HEK293 (cell line): ENCODE measurements around the gene ENO2.

ENCODE experiments used
- HOXD13 ChIP-seq: sonication (generic); formaldehyde crosslinking; IDR thresholded peaks from 2 replicates; pipeline ENCODE4 v1.8.0; 2022; ENCODE audit warnings: missing genetic modification reagents, borderline replicate concordance
- KLF1 ChIP-seq: fragments of 450-650 bp; formaldehyde crosslinking; IDR thresholded peaks from 2 replicates; pipeline ENCODE4 v1.5.1; 2016; ENCODE audit warnings: missing biosample characterization, missing genetic modification characterization
- KLF9 ChIP-seq: fragments of 450-650 bp; formaldehyde crosslinking; IDR thresholded peaks from 2 replicates; pipeline ENCODE4 v1.5.1; 2016; ENCODE audit warnings: missing biosample characterization, missing genetic modification characterization, low read depth
- MYNN ChIP-seq: fragments of 450-650 bp; formaldehyde crosslinking; IDR thresholded peaks from 2 replicates; pipeline ENCODE4 v1.5.1; 2016; ENCODE audit warnings: missing biosample characterization, missing genetic modification characterization, borderline replicate concordance
- SP2 ChIP-seq: fragments of 450-650 bp; formaldehyde crosslinking; IDR thresholded peaks from 2 replicates; pipeline ENCODE4 v1.5.1; 2016; ENCODE audit warnings: missing biosample characterization, missing genetic modification characterization
- SP3 ChIP-seq: fragments of 450-650 bp; formaldehyde crosslinking; IDR thresholded peaks from 2 replicates; pipeline ENCODE4 v1.5.1; 2016; ENCODE audit warnings: missing biosample characterization, missing genetic modification characterization
- WT1 ChIP-seq: fragments of 450-650 bp; formaldehyde crosslinking; IDR thresholded peaks from 2 replicates; pipeline ENCODE4 v1.5.1; 2016; ENCODE audit warnings: missing biosample characterization, missing genetic modification characterization
- ZBTB11 ChIP-seq: fragments of 450-650 bp; formaldehyde crosslinking; conservative IDR thresholded peaks from 2 replicates; pipeline ENCODE4 v1.5.1; 2016; ENCODE audit warnings: low read depth, missing biosample characterization, missing genetic modification characterization
- ZBTB17 ChIP-seq: fragments of 450-650 bp; formaldehyde crosslinking; IDR thresholded peaks from 2 replicates; pipeline ENCODE4 v1.5.1; 2016; ENCODE audit warnings: missing biosample characterization, missing genetic modification characterization
- ZBTB26 ChIP-seq: fragments of 450-650 bp; formaldehyde crosslinking; optimal IDR thresholded peaks from 2 replicates; pipeline ENCODE3; 2016; ENCODE audit warnings: missing biosample characterization, mild to moderate bottlenecking, missing genetic modification characterization
- ZBTB8A ChIP-seq: fragments of 450-650 bp; formaldehyde crosslinking; IDR thresholded peaks from 2 replicates; pipeline ENCODE4 v1.5.1; 2016; ENCODE audit warnings: missing biosample characterization, missing genetic modification characterization
- ZFHX2 ChIP-seq: fragments of 450-650 bp; formaldehyde crosslinking; conservative IDR thresholded peaks from 2 replicates; pipeline ENCODE4 v1.5.1; 2016; ENCODE audit warnings: missing biosample characterization, missing genetic modification characterization
- ZFP37 ChIP-seq: fragments of 450-650 bp; formaldehyde crosslinking; IDR thresholded peaks from 2 replicates; pipeline ENCODE4 v1.5.1; 2016; ENCODE audit warnings: missing biosample characterization, missing genetic modification characterization
- ZNF132 ChIP-seq: fragments of 450-650 bp; formaldehyde crosslinking; IDR thresholded peaks from 2 replicates; pipeline ENCODE4 v1.5.1; 2017; ENCODE audit warnings: missing biosample characterization, missing genetic modification characterization, borderline replicate concordance
- ZNF175 ChIP-seq: fragments of 450-650 bp; formaldehyde crosslinking; IDR thresholded peaks from 2 replicates; pipeline ENCODE4 v1.5.1; 2016; ENCODE audit warnings: missing biosample characterization, missing genetic modification characterization
- ZNF24 ChIP-seq: fragments of 450-650 bp; formaldehyde crosslinking; IDR thresholded peaks from 2 replicates; pipeline ENCODE4 v1.5.1; 2016; ENCODE audit warnings: missing biosample characterization, missing genetic modification characterization
- ZNF335 ChIP-seq: fragments of 450-650 bp; formaldehyde crosslinking; conservative IDR thresholded peaks from 2 replicates; pipeline ENCODE4 v1.5.1; 2016; ENCODE audit warnings: missing biosample characterization, missing genetic modification characterization
- ZNF423 ChIP-seq: fragments of 450-650 bp; formaldehyde crosslinking; IDR thresholded peaks from 2 replicates; pipeline ENCODE4 v1.5.1; 2016; ENCODE audit warnings: missing biosample characterization, missing genetic modification characterization
- ZNF426 ChIP-seq: fragments of 450-650 bp; formaldehyde crosslinking; IDR thresholded peaks from 2 replicates; pipeline ENCODE4 v1.5.1; 2017; ENCODE audit warnings: missing biosample characterization, missing genetic modification characterization, mild to moderate bottlenecking, inconsistent platforms, moderate library complexity
- ZNF514 ChIP-seq: fragments of 450-650 bp; formaldehyde crosslinking; IDR thresholded peaks from 2 replicates; pipeline ENCODE4 v1.5.1; 2016; ENCODE audit warnings: missing biosample characterization, missing genetic modification characterization
- ZNF639 ChIP-seq: fragments of 450-650 bp; formaldehyde crosslinking; IDR thresholded peaks from 2 replicates; pipeline ENCODE4 v1.5.1; 2016; ENCODE audit warnings: missing biosample characterization, missing genetic modification characterization
- ZNF654 ChIP-seq: fragments of 450-650 bp; formaldehyde crosslinking; IDR thresholded peaks from 2 replicates; pipeline ENCODE4 v1.5.1; 2016; ENCODE audit warnings: low read depth, missing biosample characterization, missing genetic modification characterization
- ZNF76 ChIP-seq: fragments of 450-650 bp; formaldehyde crosslinking; IDR thresholded peaks from 2 replicates; pipeline ENCODE4; 2016; ENCODE audit warnings: low read depth, missing biosample characterization, missing genetic modification characterization, borderline replicate concordance
- TF ChIP-seq, protein P1 (sequence below): fragments of 450-650 bp; formaldehyde crosslinking; IDR thresholded peaks from 2 replicates; pipeline ENCODE4 v1.5.1; 2016; ENCODE audit warnings: missing biosample characterization, missing genetic modification characterization
- TF ChIP-seq, protein P2 (sequence below): fragments of 450-650 bp; formaldehyde crosslinking; IDR thresholded peaks from 2 replicates; pipeline ENCODE4 v1.5.1; 2016; ENCODE audit warnings: missing biosample characterization, missing genetic modification characterization

Gene ENO2

DNA sequence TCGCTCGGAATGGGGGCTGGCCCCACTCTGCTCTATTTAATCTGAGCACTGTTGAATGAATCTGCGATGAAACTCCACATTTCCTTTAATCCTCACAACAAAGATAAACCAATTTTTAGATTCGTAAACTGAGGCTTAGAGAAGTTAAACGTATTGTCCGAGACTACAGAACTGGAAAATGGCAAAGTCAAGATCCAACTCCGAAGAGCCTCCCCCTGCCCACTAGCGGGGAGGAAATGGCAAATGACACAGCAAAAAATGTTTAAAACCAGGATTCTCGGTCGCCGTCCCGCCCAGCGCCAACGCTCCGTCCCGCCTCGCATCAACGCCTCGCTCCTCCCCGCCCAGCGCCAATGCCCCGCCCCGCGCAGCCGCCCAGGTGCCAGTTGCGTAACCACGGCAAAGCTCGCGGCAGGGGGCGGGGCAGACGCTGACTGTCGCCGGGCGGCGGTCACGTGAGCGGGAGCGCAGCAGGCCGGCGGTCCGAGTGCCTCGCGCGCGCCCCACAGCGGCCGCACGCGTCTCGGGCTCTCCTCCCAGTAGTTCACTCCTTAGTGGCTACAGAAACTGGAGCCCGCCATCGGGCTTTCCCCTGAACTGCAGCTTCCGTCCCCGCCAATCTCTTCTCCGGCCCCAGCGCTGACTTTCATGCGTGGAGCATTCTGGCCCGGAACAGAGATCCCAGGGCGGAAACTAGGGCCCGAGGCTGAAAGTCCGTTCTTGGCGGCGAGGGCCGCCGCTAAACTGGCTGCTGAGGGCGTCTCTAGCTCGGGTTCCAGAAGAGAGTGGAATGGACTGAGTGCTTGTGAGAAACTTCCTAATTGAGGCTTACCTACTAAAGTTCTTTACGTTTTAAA, 23.4 kb upstream of the ENO2 start (continued):
- TF ChIP-seq ZNF76 (tag by site-specific recombination) = peak; percentile 58; the same call in 1 of the 2 replicates
- TF ChIP-seq SP2 (tag by site-specific recombination) = peak; percentile 96
- TF ChIP-seq ZNF426 = no peak
- peak; percentile 86 for TF ChIP-seq ZBTB26 (tag by site-specific recombination)
- peak; percentile 63 for TF ChIP-seq ZBTB11 (tag by site-specific recombination)
- TF ChIP-seq SP3 (tag by site-specific recombination) = peak; percentile 90
- TF ChIP-seq, protein P1, sequence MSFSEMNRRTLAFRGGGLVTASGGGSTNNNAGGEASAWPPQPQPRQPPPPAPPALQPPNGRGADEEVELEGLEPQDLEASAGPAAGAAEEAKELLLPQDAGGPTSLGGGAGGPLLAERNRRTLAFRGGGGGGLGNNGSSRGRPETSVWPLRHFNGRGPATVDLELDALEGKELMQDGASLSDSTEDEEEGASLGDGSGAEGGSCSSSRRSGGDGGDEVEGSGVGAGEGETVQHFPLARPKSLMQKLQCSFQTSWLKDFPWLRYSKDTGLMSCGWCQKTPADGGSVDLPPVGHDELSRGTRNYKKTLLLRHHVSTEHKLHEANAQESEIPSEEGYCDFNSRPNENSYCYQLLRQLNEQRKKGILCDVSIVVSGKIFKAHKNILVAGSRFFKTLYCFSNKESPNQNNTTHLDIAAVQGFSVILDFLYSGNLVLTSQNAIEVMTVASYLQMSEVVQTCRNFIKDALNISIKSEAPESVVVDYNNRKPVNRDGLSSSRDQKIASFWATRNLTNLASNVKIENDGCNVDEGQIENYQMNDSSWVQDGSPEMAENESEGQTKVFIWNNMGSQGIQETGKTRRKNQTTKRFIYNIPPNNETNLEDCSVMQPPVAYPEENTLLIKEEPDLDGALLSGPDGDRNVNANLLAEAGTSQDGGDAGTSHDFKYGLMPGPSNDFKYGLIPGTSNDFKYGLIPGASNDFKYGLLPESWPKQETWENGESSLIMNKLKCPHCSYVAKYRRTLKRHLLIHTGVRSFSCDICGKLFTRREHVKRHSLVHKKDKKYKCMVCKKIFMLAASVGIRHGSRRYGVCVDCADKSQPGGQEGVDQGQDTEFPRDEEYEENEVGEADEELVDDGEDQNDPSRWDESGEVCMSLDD (tag by site-specific recombination) = no peak
- TF ChIP-seq ZNF175 = no peak
- 0 out of 2 replicates have a peak, but pooled peaks have one; percentile 20 for TF ChIP-seq ZNF132 (tag by site-specific recombination)
- TF ChIP-seq ZNF335 (tag by site-specific recombination) = peak; percentile 52; the same call in 1 of the 2 replicates
- TF ChIP-seq MYNN = no peak
- peak; percentile 95 for TF ChIP-seq ZBTB8A (tag by site-specific recombination)
- peak; percentile 9; the same call in 1 of the 2 replicates for TF ChIP-seq ZNF654 (tag by site-specific recombination)
- TF ChIP-seq ZBTB17 (tag by site-specific recombination) = peak; percentile 76
- TF ChIP-seq HOXD13 (CRISPR knock-in tag) = no peak
- TF ChIP-seq ZNF423 (tag by site-specific recombination) = no peak
- TF ChIP-seq ZNF639 (tag by site-specific recombination) = peak; percentile 19; the same call in 1 of the 2 replicates
- peak; percentile 51; the same call in 1 of the 2 replicates for TF ChIP-seq ZNF24
- TF ChIP-seq KLF9 = peak; percentile 92
- TF ChIP-seq ZFP37 (tag by site-specific recombination) = no peak
- TF ChIP-seq ZFHX2 = peak; percentile 96
- TF ChIP-seq, protein P2, sequence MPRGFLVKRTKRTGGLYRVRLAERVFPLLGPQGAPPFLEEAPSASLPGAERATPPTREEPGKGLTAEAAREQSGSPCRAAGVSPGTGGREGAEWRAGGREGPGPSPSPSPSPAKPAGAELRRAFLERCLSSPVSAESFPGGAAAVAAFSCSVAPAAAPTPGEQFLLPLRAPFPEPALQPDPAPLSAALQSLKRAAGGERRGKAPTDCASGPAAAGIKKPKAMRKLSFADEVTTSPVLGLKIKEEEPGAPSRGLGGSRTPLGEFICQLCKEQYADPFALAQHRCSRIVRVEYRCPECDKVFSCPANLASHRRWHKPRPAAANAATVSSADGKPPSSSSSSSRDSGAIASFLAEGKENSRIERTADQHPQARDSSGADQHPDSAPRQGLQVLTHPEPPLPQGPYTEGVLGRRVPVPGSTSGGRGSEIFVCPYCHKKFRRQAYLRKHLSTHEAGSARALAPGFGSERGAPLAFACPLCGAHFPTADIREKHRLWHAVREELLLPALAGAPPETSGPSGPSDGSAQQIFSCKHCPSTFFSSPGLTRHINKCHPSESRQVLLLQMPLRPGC = 0 out of 2 replicates have a peak, but pooled peaks have one; percentile 38
- peak; percentile 87 for TF ChIP-seq KLF1
- TF ChIP-seq WT1 (tag by site-specific recombination) = peak; percentile 19; the same call in 1 of the 2 replicates
- TF ChIP-seq ZNF514 (tag by site-specific recombination) = no peak
